ENCODE data around the gene STRIT1. TPM values are rescaled to one million over a fixed set of nuclear protein-coding genes. Genes with fewer than 3 reads are reported as not detected.

The STRIT1 gene
- total and polyA plus RNA-seq, 10 of the 15 experiments (the other 5 are each of a cell fraction or from before 2014, with no cell fraction given): not detected

DNA sequence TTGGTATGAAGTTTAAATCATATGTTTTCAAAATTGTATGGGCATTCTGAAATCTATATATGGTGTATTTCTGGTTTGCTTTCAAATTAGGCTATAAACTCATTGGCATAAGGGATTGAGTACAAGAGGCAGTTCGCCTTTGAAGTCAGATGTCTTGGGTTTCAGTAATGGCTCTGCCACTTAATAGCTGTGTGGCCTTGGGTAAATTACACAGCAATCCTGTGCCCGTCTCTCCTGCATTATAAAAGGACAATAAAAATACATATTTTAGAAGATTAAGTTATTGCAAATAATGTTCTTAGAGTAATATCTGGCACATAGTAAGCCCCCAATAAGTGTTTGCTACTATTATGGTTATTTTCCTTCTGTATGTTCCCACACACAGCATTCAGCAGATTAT, 20.4 kb upstream of the STRIT1 start (continued):
- TF ChIP-seq, protein P1, sequence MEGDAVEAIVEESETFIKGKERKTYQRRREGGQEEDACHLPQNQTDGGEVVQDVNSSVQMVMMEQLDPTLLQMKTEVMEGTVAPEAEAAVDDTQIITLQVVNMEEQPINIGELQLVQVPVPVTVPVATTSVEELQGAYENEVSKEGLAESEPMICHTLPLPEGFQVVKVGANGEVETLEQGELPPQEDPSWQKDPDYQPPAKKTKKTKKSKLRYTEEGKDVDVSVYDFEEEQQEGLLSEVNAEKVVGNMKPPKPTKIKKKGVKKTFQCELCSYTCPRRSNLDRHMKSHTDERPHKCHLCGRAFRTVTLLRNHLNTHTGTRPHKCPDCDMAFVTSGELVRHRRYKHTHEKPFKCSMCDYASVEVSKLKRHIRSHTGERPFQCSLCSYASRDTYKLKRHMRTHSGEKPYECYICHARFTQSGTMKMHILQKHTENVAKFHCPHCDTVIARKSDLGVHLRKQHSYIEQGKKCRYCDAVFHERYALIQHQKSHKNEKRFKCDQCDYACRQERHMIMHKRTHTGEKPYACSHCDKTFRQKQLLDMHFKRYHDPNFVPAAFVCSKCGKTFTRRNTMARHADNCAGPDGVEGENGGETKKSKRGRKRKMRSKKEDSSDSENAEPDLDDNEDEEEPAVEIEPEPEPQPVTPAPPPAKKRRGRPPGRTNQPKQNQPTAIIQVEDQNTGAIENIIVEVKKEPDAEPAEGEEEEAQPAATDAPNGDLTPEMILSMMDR (IDR thresholded peaks at IDR 0.05 in 2 of 3, conservative IDR thresholded peaks at IDR 0.05 in 1 of 3; ENCODE audit: control insufficient read depth in 2 of 3, extremely low read depth in 1 of 3, insufficient read depth in 1 of 3, low read depth in 3 of 3, low read length in 3 of 3): no peak
- TF ChIP-seq NR2C2 (IDR thresholded peaks at IDR 0.05; ENCODE audit: borderline replicate concordance, control insufficient read depth, insufficient read length, low read depth) (no peak), ZZZ3 (IDR thresholded peaks at IDR 0.05; ENCODE audit: control insufficient read depth, insufficient read length, low read depth) (no peak), SUZ12 (IDR thresholded peaks at IDR 0.05; ENCODE audit: unreplicated experiment) (no peak), CHD4 (IDR thresholded peaks at IDR 0.05) (no peak), LARP7 (IDR thresholded peaks at IDR 0.05) (no peak)
- TF ChIP-seq, protein P2, sequence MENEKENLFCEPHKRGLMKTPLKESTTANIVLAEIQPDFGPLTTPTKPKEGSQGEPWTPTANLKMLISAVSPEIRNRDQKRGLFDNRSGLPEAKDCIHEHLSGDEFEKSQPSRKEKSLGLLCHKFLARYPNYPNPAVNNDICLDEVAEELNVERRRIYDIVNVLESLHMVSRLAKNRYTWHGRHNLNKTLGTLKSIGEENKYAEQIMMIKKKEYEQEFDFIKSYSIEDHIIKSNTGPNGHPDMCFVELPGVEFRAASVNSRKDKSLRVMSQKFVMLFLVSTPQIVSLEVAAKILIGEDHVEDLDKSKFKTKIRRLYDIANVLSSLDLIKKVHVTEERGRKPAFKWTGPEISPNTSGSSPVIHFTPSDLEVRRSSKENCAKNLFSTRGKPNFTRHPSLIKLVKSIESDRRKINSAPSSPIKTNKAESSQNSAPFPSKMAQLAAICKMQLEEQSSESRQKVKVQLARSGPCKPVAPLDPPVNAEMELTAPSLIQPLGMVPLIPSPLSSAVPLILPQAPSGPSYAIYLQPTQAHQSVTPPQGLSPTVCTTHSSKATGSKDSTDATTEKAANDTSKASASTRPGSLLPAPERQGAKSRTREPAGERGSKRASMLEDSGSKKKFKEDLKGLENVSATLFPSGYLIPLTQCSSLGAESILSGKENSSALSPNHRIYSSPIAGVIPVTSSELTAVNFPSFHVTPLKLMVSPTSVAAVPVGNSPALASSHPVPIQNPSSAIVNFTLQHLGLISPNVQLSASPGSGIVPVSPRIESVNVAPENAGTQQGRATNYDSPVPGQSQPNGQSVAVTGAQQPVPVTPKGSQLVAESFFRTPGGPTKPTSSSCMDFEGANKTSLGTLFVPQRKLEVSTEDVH (IDR thresholded peaks at IDR 0.05; ENCODE audit: low read depth, partially characterized antibody): no peak

DNA sequence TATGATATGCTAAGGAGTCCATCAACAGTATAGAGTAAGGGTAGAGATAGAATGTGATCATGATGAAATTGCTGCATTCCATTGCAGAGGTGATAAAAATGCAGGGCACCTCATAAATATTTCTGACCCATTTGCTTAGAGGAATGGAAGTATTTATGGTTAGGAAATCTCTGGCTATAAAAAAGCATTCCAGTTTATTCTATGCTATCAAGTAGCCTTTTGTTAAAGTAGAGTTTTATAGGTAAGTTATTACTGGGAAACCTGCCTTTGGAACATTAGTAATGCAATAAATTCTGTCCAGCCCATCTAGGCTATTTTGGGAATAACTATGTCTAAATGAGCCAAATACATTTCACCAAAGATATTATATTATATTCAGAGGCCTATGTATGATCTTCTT, 19.8 kb upstream of the STRIT1 start:
- no peak overlapping the region for H3K4me2 ChIP-seq (ENCODE audit: control insufficient read depth, insufficient read depth)
- TF ChIP-seq ATF2 (IDR thresholded peaks at IDR 0.05; ENCODE audit: low read length) (no peak), BRCA1 (IDR thresholded peaks at IDR 0.05; ENCODE audit: low read depth, low read length) (no peak), EZH2 (IDR thresholded peaks at IDR 0.05; ENCODE audit: borderline replicate concordance, control insufficient read depth, low read depth, low read length) (no peak)
- RAD21 ChIA-PET (ENCODE audit: unreplicated experiment): no interaction called here
- H2AFZ ChIP-seq (ENCODE audit: control insufficient read depth, low read depth, low read length): no peak overlapping the region
- ATAC-seq (no peak), DNase-seq (ENCODE audit: low read depth, low spot score) (no peak), FAIRE-seq (no peak)
- H3K9me3 ChIP-seq (replicated peaks; ENCODE audit: control insufficient read depth, insufficient read depth, low read length): no peaks in the 10 kb centered on the region
- H3K79me2 ChIP-seq (ENCODE audit: control insufficient read depth, insufficient read depth, low read length): no peaks in the 10 kb centered on the region
- H3K27ac ChIP-seq (ENCODE audit: control insufficient read depth, insufficient read depth): no peak overlapping the region
- BruUV-seq (replicated peaks): no TSS peak
- intact Hi-C loops (cut with micrococcal nuclease; ENCODE audit: unreplicated experiment) (no loop called here), in situ Hi-C loops (cut with MboI) (no loop called here)
- SMC1A ChIA-PET (ENCODE audit: uncharacterized antibody, unreplicated experiment): no interaction called here
- POLR2A ChIA-PET: no interaction called here
- no peak overlapping the region for H3K4me3 ChIP-seq
- no peaks in the 10 kb centered on the region; a peak in 1 of 4 replicates for H3K27me3 ChIP-seq (replicated peaks in 1 of 2; ENCODE audit: control insufficient read depth in 2 of 2, insufficient read depth in 2 of 2, low read length in 1 of 2)
- H3K4me1 ChIP-seq (ENCODE audit: control insufficient read depth, insufficient read depth, low read length): no peaks in the 10 kb centered on the region
- H3K36me3 ChIP-seq (ENCODE audit: control insufficient read depth in 2 of 2, insufficient read depth in 2 of 2, low read length in 1 of 2): no peaks in the 10 kb centered on the region
- H4K20me1 ChIP-seq (ENCODE audit: control insufficient read depth, insufficient read depth): no peaks in the 10 kb centered on the region
- H3K9ac ChIP-seq (ENCODE audit: control insufficient read depth, insufficient read depth, low read length): no peak overlapping the region
- CTCF ChIA-PET: no interaction called here
